ENCODE results near the gene SYT10. TPM values are rescaled to one million over a fixed set of nuclear protein-coding genes. Genes with fewer than 3 reads are reported as not detected.
"Not testable (repeated sequence)": the region's sequence is repeated elsewhere in the genome, so short reads cannot be mapped to it uniquely, and the experiment has no call there.

Gene SYT10
- total RNA-seq (2014; rRNA removed; shearing (Covaris generic); ENCODE audit: low replicate concordance) = not detected in 2 replicates

DNA sequence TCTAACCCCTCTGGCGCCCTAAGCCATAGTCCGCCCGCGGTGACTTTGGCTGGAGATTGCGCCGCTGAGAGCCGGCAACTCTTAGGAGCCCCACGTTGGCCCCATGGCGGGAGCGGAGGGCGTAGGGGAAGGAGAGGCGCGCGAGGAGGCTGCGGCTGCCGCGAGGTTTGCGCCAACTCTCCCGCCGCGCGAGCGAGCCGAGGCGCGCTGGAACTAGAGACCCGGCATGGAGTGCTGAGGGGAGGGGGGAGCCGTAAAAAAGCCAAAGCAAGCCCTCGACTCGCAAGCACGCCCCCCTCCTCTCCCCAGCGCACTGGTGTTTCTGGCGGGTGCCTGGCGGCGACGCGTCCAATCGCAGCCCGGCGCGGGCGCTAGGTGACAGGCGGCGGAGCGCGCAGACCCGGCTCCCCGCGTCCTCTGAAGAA, at the start of gene SYT10:
TSS of gene SYT10 (minus strand) at position 233 of the 425 bp plus-strand sequence. CDS start 297 bp downstream, outside the sequence.
- DNase-seq (ENCODE audit: low read depth) = no peak
- in situ Hi-C loops (cut with HindIII; ENCODE audit: low pct_unique_long_range_greater_than_20kb, low sequenced_read_pairs) = no loop called here

DNA sequence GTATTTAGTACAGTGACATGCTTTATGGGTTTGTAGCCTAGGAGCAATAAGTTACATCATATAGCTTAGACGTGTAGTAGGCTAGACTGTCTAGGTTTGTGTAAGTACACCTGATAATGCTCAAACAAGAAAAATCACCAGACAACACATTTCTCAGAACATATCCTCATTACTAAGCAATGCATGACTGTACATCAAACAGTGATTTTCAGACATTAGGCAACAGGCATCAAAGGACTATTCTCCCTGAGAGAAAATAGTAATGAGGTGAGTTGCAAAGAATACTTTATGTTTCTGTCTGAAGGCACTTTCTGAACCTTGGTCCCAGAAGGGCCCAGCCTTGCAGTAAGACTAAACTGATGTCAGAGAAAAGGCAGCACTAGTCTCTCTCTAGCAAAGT, 48.4 kb upstream of the SYT10 start:
- DNase-seq (ENCODE audit: low read depth) = no peak
- in situ Hi-C loops (cut with HindIII; ENCODE audit: low pct_unique_long_range_greater_than_20kb, low sequenced_read_pairs) = no loop called here

DNA sequence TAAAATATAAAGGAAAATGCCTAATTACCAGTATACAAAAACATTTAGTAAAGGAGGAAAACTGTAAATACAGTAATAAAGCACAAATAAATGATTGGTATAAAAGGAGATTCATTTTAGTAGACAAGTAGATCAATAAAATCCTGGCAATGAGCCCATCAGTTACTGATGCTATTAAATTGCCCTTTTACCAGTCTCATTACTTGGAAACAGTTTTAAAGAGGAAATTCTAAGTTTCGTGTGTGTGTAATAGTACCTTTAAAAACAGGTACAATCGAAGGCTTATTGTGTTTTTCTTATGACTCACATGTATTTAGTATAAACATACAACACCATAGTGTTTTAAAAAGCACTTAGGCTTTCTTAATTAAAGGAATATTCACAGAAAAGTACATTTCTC, 46.4 kb upstream of the SYT10 start:
- DNase-seq (ENCODE audit: low read depth) = no peak
- in situ Hi-C loops (cut with HindIII; ENCODE audit: low pct_unique_long_range_greater_than_20kb, low sequenced_read_pairs) = no loop called here

DNA sequence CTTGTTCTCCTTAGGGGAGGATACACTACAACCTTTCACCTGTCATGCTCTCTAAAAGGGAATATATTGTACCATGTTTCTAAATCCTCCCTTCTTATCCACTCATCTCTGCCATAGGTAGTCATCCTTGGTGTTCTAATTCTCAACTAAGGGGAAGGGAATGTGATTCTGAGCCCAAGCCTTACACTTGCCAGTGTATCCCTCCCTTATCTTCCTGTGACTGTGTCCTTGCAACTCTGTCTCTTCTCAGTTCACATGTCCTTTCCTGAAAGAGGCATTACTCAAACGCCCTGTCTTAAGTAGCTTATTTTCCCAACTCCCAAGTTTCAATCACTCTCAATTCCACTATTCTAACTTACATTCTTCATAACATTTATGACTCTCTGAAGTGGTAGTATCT, 44.5 kb upstream of the SYT10 start:
- in situ Hi-C loops (cut with HindIII; ENCODE audit: low pct_unique_long_range_greater_than_20kb, low sequenced_read_pairs) = no loop called here
- no peak for DNase-seq (ENCODE audit: low read depth)

GRCh38 chr12:33480366-33480765, 40.7 kb upstream of the SYT10 start:
- in situ Hi-C loops (cut with HindIII; ENCODE audit: low pct_unique_long_range_greater_than_20kb, low sequenced_read_pairs) = no loop called here
- DNase-seq (ENCODE audit: low read depth) = no peak

GRCh38 chr12:33476058-33476457, 36.4 kb upstream of the SYT10 start:
- DNase-seq (ENCODE audit: low read depth) = no peak
- in situ Hi-C loops (cut with HindIII; ENCODE audit: low pct_unique_long_range_greater_than_20kb, low sequenced_read_pairs) = no loop called here

GRCh38 chr12:33472299-33472698, 32.7 kb upstream of the SYT10 start:
- in situ Hi-C loops (cut with HindIII; ENCODE audit: low pct_unique_long_range_greater_than_20kb, low sequenced_read_pairs) = no loop called here
- no peak for DNase-seq (ENCODE audit: low read depth)

- no peak for DNase-seq (ENCODE audit: low read depth)
- in situ Hi-C loops (cut with HindIII; ENCODE audit: low pct_unique_long_range_greater_than_20kb, low sequenced_read_pairs) = no loop called here
Measured at GRCh38 chr12:33455096-33455495, 15.5 kb upstream of the SYT10 start.

- no peak for DNase-seq (ENCODE audit: low read depth)
- in situ Hi-C loops (cut with HindIII; ENCODE audit: low pct_unique_long_range_greater_than_20kb, low sequenced_read_pairs) = no loop called here
Measured at GRCh38 chr12:33450480-33450879, 10.9 kb upstream of the SYT10 start.

DNA sequence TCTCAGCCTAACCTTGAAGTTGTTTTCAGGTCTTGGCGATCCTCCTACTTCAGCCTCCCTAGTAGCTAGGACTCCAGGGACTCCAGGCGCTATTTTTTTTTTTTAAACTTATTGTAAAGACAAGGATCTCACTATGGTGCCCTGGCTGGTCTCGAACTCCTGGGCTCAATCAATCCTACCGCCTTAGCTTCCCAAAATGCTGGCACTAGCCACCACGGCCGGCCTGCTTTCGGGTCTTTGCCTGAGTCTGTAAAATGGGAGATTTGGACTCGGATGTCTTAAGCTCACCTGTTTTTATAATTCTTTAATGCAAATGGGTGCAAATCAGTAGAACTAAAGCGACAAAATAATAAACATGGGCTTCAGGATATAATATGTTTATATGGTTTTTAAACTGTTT, 858 bp upstream of the SYT10 start:
- in situ Hi-C loops (cut with HindIII; ENCODE audit: low pct_unique_long_range_greater_than_20kb, low sequenced_read_pairs) = no loop called here
- DNase-seq (ENCODE audit: low read depth) = no peak

GRCh38 chr12:33438851-33439586, 600 bp downstream of the SYT10 start:
- DNase-seq (ENCODE audit: low read depth) = no peak
- in situ Hi-C loops (cut with HindIII; ENCODE audit: low pct_unique_long_range_greater_than_20kb, low sequenced_read_pairs) = no loop called here

- no peak for DNase-seq (ENCODE audit: low read depth)
- in situ Hi-C loops (cut with HindIII; ENCODE audit: low pct_unique_long_range_greater_than_20kb, low sequenced_read_pairs) = no loop called here
Measured at GRCh38 chr12:33438025-33438772, 1.4 kb downstream of the SYT10 start.

DNA sequence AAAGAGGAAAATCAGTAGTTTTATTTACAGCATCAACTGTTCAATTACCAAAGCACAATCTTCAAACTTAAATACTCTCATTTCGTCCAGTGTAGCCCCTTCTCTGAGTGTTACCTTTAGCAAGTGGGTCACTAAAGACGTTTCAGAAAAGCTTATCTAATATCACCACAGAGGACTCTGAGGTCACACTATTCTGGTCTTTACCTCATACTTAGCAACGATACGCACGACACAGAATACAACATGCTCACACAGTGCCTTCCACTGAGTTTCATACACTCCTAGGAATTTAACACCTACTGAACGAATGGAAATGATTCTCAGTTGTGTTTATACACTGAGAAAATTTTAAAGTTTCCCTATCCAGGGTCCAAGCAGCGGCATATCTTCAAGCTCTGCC, 2.0 kb downstream of the SYT10 start:
- in situ Hi-C loops (cut with HindIII; ENCODE audit: low pct_unique_long_range_greater_than_20kb, low sequenced_read_pairs) = no loop called here
- no peak for DNase-seq (ENCODE audit: low read depth)

DNA sequence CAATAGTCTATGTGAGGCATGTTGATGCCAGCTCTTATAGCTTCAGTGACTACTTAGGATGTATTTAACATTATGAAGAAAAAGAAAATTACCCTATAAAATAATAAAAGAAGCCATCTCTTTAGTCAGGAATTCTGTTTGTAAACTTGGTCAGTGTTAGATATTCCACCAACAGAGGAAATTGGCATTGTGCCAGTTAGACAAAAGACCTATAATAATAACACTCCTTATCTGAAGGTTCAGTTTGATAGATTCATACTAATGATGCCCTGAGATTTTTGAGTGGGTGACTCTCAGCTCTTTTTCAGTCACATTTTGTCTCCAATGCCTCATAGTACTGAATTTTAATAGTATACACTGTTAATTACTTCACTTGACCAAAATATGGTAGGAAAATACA, 6.6 kb downstream of the SYT10 start:
- in situ Hi-C loops (cut with HindIII; ENCODE audit: low pct_unique_long_range_greater_than_20kb, low sequenced_read_pairs) = no loop called here
- no peak for DNase-seq (ENCODE audit: low read depth)

DNA sequence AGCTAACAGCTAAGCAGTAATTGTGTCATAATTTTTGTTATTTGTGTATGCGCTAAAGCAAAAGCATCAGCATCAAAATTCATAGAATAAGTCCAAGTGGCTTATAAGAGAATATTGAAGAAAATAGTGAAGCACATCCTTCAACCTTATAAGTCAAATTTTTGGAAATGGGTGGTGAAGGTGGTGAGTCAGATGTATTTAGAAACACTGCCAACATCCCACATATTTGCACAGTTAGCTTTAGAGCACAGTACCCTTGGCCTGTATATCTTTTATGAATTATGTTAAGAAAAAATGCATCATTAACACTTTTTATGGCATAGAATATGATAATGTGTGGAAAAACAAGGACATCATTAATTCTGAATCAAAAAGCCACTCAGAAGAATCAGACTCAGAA, 8.0 kb downstream of the SYT10 start:
- in situ Hi-C loops (cut with HindIII; ENCODE audit: low pct_unique_long_range_greater_than_20kb, low sequenced_read_pairs) = no loop called here

GRCh38 chr12:33429468-33429867, 10.2 kb downstream of the SYT10 start:
- in situ Hi-C loops (cut with HindIII; ENCODE audit: low pct_unique_long_range_greater_than_20kb, low sequenced_read_pairs) = no loop called here

More for the DNA sequence above, 8.0 kb downstream of the SYT10 start:
- no peak for DNase-seq (ENCODE audit: low read depth)

GRCh38 chr12:33427071-33427470, 12.5 kb downstream of the SYT10 start:
- no peak for DNase-seq (ENCODE audit: low read depth)
- in situ Hi-C loops (cut with HindIII; ENCODE audit: low pct_unique_long_range_greater_than_20kb, low sequenced_read_pairs) = no loop called here

More at GRCh38 chr12:33429468-33429867, 10.2 kb downstream of the SYT10 start:
- DNase-seq (ENCODE audit: low read depth) = no peak

GRCh38 chr12:33423706-33424105, 15.9 kb downstream of the SYT10 start:
- in situ Hi-C loops (cut with HindIII; ENCODE audit: low pct_unique_long_range_greater_than_20kb, low sequenced_read_pairs) = no loop called here
- no peak for DNase-seq (ENCODE audit: low read depth)

- in situ Hi-C loops (cut with HindIII; ENCODE audit: low pct_unique_long_range_greater_than_20kb, low sequenced_read_pairs); DNase-seq (ENCODE audit: low read depth): not testable (repeated sequence)
Measured at GRCh38 chr12:33412410-33412809, 27.2 kb downstream of the SYT10 start.
